COLO668 (cell line): Measurements from ENCODE around the gene ICA1.

Source experiments
- DNase-seq: peaks from one replicate; lab custom pipeline; 2025; ENCODE audit not compliant: unreplicated experiment; lab: John Stamatoyannopoulos, UW

ICA1 gene

DNA sequence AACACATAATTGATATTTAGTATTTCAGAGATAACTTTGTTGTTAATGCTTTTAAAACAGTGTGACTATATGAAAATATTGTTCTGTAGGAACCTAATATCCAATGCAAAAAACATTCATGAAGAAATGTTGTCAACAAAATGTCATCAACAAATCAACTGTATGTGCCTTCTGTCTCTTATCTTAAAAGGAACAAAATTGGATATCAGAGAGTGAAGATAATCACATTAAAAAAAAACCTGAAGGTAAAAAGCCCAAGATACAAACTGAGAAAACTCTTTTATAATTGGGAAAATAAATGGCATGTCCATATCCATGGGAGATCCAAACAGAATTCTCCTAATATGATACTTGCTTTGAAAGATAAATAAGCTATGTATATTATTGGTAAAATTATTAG, 33.9 kb downstream of the ICA1 start:
- DNase-seq: no peak

DNA sequence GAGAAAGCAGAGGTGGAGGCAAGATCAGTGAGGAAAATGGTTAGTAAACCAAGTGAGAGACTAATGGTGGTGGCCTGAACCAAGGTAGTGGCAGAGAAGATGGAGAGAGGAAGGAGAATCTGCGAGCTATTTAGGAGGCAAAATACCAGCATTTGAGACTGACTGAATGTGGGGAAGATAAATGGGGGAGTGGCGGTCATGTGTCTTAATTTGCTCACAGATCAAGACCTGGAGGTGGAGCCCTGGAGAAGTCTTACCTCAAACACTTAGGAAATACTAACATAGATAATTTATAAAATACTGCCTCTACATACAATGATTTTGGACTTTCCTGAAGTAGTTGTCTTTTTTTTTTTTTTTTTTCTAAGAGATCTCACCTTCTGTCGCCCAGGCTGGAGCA, 34.7 kb downstream of the ICA1 start:
- DNase-seq: no peak

DNA sequence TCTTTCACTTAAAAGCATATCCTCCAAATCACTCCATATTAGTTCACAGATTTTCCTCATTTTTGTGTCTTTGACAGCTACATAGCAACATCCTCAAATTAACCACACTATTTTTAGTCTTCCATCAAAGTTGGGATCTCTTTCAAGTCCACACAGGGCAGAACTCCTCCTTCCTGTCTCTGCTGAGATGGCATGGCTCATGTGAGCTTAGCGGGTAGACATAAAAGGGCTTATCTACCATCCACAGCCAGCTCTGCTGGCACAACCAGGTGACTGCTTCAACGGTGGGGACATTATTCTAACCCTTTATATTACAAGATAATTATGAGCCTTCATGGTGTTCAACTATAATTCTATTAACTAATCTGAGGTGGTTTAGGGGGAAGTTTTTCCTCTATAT, 35.5 kb downstream of the ICA1 start:
- no peak for DNase-seq

DNA sequence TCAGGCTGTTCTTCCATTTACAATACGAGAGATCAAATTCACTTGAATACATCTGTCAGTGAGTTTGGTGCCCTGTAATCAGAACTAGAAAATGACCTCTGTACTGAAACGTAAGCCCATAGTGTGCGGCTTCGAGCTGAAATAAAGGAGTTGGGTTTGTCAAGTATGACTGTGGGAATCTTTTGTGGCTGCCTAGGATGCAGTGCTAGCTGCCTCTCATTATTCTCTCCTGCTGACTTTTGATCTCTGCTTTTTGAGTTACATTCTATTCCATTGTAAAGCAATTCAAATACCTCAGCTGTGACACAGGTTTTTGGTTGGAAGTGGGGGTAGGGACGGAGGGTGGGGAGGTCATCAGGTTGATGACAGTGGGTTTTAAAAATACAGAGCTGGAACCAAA, 40.4 kb downstream of the ICA1 start:
- no peak for DNase-seq

DNA sequence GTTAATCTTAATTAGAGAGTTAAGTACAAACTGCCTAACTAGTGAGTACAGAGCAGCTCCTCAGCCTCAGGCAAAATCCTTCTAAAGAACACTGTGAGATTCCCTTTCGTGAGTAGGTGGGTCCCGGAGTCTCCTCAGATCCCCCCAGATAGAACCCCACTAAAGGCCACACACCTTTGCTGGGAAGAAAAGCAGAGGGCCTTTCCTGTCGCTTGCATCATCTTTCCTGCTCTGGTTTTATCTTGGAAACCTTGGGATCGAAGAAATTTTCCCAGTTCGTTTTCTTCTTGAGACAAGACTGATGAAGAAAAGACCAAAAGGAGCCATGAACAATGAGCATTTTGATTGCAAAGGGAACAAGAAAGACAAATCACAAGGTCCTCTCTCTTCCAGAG, 40.9 kb downstream of the ICA1 start:
- DNase-seq: no peak

DNA sequence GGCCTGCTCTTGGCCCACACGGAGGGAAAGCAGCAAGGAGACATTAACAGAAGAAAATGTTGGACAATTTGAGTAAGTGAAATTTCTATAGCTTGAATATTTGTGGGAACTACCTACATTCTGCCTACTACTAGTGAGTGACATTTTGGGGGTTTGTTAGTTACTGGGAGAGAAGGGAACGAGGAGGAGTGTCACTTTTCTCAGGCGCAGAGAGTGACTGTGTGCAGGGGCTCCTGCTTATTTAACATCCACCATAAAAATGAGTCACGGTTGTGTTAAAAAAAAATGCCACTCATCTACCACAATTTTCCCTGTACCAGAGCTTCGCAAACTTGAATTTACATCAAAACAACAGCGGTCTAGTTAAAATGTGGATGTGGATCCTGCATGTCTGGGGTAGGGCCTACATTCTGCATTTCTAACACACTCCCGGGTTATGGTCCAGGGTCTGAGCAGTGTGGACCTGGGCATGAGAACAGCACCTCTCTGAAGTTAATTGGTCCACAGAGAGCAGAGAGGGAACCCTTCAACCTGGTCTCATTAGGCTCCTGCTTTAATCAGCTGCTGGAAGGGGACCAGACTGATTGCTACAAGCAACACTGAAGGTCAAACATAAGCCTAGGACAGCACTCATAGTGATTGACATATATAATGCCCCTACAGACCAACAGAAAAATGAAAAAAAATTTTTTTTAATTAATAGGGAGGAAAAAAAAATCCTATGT, 41.4 kb downstream of the ICA1 start:
- DNase-seq: no peak

DNA sequence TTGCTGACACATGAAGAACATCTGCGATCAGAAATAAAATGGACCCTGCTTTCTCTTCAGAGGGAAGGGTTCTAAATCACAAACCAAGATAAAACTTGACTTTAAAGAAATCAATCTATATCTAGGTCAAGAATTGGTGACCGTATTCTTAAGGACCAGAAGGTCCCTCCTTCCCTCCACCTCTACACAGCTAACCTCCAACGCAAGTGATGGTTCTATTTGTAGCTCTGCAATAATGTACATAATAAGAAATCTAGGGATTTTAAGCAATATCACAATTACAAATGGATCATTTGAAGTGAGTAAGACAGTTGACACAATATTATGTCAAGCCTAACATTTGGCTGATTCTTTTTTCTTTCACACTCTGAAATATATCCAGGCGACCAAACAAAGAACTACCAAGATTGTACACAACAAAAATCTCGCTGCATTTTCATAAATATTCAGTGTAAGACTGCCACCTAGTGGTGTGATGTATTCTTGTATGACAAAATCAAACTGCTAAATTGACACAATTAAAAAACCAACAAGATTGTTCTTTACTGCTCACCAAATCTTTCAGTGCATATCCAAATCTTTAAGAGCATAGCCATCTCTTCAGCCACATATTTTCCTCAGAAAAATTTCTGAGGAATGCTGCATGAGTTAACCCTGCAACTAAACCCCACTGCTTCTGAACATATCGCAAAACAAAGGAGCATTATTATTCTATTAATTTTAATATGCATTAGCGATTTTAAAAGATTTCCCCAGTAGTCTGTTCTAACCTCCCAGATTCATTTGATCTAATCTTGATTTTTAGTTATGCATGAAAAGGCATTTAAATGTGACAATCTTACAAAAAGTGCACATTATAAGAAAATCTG, 44.5 kb downstream of the ICA1 start:
- DNase-seq: no peak

DNA sequence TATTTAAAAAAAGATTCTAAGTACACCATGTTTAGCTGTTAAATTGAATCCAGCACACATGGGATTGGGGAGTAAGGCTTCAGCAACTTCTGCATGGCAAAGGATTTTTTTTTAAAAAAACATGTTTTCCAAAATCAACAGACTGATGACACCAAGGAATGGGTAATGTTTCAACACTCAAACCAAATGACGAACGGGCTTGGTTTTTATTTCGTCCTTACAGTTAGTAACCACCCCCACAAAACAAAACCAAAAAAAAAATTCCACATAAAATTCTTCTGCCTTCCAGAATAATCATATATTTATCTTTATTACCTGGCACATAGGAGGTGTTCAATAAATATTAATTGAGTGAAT, 45.7 kb downstream of the ICA1 start:
- no peak for DNase-seq

DNA sequence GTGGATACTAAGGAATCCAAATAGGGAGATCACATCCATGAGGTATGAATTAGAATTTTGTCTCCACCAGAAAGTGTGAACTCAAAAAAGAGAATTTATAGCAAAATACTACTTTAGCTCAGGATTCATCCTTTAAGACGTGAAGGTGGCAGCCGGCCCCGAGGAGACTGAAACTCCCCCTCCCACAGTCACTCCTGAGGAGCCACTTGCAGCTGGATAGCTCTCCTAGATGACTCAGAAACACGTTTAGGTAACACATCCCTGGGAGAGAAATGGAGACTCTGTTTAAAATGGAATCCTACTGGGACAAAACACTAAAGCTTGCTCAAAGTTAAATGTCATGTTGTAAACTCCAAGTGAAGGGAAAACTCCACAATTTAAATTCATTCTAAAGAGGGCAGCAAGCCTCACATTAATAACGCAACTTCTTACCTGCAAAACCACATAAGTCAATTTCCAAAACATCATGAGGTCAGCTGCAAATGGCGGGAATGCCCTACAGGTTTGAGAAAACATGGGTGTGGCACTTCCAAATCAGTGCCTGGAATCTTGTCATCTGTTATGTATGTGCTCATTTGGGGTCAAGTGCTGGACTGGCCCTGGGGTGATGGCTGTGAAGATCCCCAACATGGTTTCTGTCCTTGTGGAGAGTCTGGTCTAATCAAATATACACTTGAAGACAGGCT, 46.2 kb downstream of the ICA1 start:
- DNase-seq: no peak

DNA sequence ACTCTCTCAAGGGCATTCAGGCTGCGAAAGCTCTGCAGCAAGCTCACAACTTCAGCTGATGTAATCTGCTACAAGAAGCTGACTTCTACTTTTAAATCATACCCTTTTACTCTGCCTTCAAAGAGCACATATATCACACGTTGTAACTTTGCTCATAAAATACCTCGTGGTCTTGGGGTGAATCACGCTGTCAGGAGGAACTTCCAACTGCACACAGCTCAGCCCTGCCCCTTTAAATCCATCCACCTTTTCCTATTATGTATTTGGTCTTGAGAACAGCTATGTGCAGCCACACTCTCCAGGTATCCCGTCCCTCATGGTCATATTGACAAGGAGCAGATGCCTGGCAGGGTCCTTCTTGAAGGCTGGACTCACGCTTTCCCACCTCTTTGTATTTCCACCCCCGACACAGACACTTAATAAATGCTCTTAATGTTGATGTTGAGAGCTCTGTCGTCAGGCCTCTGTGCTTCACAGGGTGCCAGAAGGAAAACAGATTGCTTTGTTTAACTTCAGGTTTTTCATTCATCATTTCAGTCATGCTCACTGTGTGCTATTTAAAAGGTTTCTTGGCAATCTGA, 47.6 kb downstream of the ICA1 start:
- DNase-seq: no peak

DNA sequence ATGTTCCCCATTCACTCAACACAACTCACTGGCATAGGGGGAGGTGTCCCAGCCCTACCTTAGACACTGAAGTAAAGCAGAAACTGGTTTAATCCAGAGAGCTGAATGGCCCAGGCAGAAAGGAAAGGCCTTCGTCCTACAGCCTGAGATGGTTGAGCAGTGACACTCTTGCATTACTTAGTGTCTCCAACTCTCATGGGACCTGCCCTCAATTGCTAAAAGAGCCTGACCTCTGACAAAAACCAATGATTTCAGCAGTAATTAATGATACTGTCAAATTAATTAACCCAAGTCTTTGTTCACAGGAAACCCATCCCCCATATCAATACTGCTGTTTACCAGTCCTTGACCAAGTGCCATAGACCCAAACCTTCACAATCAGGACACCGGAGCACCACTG, 48.6 kb downstream of the ICA1 start:
- DNase-seq: no peak

DNA sequence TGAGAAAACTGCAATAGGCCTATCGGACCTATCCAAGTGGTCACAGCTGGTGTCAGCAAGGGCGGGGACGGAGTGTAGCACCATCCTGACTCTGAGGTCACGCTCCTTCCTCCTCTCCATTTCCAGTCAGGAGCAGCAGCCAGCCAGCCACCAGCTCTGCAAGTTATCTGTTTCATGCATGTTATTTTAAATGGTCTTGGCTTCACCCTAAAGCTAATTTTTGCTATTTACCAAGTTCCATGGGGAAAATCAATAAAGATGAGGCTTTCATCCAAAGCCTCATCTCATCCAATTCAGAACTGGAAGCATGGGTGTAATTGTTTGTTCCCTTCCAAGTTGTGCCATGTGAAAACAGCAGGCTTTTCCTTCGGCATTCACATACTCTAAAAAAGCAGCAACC, 49.3 kb downstream of the ICA1 start:
- DNase-seq: no peak

DNA sequence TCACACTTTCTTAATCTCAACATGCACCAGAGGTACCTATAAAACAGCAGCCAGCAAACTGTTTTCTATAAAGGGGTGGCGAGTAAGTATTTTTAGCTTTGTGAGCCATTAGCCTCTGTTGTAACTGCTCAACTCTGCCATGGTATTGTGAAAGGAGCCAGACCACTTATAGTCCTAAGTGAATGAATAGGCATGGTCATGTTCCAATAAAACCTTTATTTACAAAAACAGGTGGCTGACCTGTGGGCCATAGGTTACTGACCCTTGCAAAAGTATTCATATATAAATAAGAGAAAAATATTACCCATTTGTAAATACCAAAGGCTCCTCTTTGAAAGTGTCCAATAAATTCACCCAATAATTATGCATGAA, 50.3 kb downstream of the ICA1 start:
- no peak for DNase-seq

DNA sequence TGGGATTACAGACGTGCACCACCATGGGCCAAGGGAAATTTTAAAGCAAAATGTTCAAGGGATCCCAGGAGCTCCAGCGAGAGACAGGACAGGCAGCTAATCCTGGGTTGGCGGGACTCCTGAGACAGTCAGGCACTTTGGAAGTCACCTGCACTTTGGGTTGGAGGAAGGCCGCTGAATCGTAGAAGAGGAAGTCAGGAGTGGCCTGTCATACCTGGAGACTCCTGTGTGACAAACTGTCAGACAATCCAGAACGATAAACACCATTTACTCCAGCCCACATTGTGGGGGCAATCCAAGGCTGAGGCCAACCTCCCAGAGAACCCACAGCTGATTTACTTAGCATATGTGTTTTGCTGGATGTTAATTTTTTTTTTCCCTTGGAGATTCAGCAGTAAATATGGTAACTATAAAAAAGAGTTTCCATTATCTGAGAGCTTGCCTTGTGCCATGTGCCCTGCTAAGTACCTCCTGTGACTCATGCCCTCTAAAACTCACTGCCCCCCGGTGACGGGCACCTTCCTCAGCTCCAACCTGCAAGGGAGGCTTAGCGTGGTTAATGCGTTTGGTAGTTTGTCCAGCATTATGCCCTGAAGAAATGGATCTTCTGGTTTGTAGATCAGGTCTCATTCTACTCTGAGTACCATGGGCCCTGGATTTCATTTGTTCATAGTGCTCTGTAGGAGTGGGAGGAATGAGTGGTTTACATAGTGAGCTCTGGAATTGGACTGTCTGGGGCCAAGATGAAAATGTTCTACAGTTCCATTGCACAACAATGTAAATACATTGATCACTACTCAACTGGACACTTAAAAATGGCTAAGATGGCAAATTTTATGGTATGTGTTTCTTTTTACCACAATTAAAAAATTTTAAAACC, 50.9 kb downstream of the ICA1 start:
- DNase-seq: no peak

DNA sequence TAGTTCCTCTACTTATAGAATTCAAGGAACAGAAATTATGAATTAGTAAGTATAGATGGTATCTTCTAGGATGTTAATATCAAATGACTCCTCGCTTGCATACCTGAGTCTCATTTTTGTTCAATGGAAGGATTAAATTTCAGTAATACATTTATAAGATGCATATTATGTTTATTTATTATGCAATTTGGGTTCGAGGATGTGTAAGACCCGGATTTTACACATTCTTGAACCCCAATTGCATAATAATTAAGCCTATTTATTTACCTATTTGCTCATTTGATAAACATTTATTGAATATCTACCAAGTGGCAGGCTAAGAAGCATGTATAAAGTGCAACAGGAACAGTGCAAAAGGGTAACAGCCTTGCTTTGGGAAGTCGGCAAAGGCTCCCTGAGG, 52.6 kb downstream of the ICA1 start:
- DNase-seq: no peak

DNA sequence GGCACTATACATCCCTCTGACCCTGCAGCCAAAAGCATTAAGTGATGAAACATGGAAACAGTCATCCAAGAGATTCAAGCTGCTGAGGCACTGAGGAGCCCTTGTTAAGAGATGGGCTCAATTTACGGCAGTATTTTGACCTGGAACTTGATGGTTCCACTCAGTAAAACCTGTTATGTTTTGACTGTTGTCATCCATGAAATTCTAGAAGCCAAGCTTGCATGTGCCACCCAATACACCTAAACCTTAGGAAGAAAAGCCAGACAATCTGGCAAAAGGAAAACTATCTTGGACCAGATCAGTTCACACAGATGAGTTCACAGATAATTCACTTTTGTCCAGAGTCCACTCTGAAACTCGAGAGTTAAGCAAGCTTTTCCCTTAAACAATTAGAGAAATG, 53.2 kb downstream of the ICA1 start:
- no peak for DNase-seq

DNA sequence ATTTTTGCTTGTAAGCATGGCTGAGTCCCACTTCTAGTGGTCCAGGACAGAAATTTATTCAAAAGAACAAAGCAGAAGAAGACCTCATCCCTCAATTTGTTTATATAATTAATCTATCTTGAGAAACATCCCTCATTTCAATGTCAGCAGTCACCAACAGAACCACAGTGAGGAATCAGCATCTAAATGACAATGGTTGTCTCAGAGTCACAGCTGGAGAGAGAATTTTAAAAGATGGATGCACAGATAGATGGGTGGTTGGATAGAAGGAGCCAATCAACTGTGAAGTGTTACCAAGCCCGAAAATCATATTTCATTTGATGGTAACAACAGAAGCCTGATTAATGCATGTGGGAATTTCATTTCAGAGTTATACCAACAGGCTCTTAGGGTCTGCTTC, 55.0 kb downstream of the ICA1 start:
- DNase-seq: no peak

DNA sequence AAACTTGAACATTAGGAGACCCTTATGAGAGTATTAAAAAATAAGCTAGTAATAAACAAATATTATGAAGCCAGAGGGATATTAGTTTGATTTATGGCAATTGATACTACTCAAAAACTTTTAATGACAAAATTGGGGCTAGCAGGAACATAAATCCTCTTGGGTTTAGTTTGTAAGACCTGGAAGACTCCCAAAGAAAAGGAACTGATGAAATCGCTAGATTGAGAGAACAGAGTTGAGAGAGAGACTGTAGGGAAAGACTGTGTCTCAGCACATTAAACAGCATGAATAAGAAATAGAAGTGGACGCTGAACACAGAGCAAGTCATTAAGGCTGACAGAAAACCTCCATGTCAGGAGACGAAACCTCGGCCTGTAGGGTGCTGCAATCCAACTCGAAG, 56.4 kb downstream of the ICA1 start:
- no peak for DNase-seq

DNA sequence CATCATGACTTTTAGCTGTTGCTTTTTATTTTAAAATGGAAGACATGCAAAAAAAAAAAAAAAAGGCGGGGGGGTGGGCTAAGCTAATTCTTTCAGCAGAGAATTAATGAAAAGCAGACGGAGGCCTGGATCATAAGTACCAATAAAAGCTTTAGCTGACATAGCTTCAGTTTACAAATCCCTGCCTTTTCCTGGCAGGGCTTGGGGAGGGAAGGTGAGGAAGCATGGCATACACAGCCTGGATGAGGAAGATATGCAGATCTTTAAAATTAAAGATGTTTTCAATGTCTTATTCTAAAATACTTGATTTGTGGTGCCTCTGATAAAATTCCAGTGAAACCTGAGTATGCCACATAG, 57.0 kb downstream of the ICA1 start:
- DNase-seq: no peak

DNA sequence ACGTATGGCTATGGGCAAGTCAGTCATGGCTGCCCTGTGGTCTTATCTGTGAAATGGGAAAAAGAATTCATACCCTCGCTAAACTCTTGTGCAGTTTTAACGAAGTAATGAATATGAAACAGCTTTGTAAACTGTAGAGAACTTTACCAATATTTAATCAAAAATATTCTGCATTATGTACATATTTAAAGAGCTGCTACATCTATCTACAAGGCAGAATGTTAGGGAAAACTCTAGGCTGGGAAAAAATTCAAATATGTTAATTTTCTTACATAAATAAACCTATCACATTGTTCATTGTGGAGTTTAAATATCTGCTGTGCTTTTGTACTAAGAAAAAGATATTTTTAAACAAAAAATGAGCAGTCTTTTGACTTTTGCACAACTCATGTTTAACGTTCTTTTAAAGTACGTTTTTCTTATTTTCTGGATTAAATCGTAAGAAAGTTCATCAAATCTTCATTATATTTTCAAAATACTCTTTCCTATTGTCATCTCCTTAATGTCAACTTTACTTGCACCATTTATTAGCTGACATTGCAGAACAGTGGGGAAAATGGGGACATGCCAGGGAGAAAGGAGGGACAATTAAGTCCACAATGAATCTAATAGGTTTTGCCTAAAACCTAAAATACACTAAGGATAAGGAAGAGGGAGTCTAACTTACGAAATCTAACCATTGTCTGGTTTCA, 57.5 kb downstream of the ICA1 start:
- DNase-seq: no peak
